Neutrophil (primary cell): Measurements from ENCODE around the gene VWA8.

Experiments used
- H3K27ac ChIP-seq: fragments of 200-600 bp; sonication (generic); 2 replicates; pipeline ENCODE4 v1.5.1; 2016; ENCODE audit warnings: mild to moderate bottlenecking, moderate library complexity
- H3K27me3 ChIP-seq: fragments of 200-600 bp; sonication (generic); 2 replicates; pipeline ENCODE4 v1.6.0; 2016; ENCODE audit warnings: mild to moderate bottlenecking
- H3K36me3 ChIP-seq: fragments of 200-600 bp; sonication (generic); 2 replicates; pipeline ENCODE4 v1.5.1; 2017
- H3K4me1 ChIP-seq, 2 experiments: fragments of 200-600 bp in 1 of 2; sonication (generic) in 1 of 2; 1 replicate in 1 of 2; 2 replicates in 1 of 2; pipeline versions ENCODE4 v1.5.1 to v1.6.1; 2013 to 2016; ENCODE audit warnings: low read depth in 1 of 2, low read length in 1 of 2, mild to moderate bottlenecking in 1 of 2, moderate library complexity in 1 of 2; ENCODE audit not compliant: control insufficient read depth in 1 of 2, insufficient read depth in 1 of 2
- H3K4me3 ChIP-seq, 2 experiments: fragments of 200-600 bp in 1 of 2; sonication (generic) in 1 of 2; 1 replicate in 1 of 2; 2 replicates in 1 of 2; pipeline ENCODE4 v1.5.1; 2013 to 2016; ENCODE audit warnings: low read depth in 1 of 2, low read length in 1 of 2, mild to moderate bottlenecking in 1 of 2, moderate library complexity in 1 of 2
- H3K9me3 ChIP-seq: fragments of 200-600 bp; sonication (generic); 2 replicates; pipeline ENCODE4 v1.5.1; 2016
- TF ChIP-seq, protein P1 (sequence below): fragments of 200-600 bp; sonication (generic); IDR thresholded peaks from 2 replicates; pipeline ENCODE4 v1.5.1; 2016; ENCODE audit warnings: antibody characterized with exemption

Gene VWA8

GRCh38 chr13:41611385-41611784 is 349.5 kb downstream of the VWA8 start:
- Histone ChIP-seq H3K27me3 (no peaks in the 10 kb centered on the region), H3K9me3 (no peaks in the 10 kb centered on the region), H3K27ac (no peak overlapping the region), H3K4me3 (no peak overlapping the region), H3K36me3 (no peaks in the 10 kb centered on the region), H3K4me1 (no peaks in the 10 kb centered on the region)
- TF ChIP-seq, protein P1, sequence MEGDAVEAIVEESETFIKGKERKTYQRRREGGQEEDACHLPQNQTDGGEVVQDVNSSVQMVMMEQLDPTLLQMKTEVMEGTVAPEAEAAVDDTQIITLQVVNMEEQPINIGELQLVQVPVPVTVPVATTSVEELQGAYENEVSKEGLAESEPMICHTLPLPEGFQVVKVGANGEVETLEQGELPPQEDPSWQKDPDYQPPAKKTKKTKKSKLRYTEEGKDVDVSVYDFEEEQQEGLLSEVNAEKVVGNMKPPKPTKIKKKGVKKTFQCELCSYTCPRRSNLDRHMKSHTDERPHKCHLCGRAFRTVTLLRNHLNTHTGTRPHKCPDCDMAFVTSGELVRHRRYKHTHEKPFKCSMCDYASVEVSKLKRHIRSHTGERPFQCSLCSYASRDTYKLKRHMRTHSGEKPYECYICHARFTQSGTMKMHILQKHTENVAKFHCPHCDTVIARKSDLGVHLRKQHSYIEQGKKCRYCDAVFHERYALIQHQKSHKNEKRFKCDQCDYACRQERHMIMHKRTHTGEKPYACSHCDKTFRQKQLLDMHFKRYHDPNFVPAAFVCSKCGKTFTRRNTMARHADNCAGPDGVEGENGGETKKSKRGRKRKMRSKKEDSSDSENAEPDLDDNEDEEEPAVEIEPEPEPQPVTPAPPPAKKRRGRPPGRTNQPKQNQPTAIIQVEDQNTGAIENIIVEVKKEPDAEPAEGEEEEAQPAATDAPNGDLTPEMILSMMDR: no peak

DNA sequence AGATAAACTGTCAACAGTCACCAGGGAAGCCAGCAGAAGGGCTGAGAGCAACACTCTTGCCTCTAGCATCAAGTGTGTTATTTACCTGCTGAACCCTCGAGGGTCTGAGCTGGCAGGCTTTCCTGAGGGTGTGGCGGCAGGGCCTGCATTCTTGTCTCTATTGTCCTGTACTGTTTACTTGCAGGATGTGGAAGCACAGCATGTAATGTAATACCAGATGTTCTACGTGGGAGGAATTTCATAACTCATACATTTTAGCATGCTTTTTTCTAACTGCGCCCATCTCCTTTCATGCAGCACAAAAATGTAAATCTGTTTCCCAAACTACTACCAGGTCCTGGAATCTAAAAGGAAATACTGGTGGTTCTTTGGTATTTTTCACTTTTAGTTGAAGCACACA is 350.5 kb downstream of the VWA8 start:
- Histone ChIP-seq H3K4me1 (no peaks in the 10 kb centered on the region), H3K27ac (no peak overlapping the region), H3K9me3 (no peaks in the 10 kb centered on the region)

DNA sequence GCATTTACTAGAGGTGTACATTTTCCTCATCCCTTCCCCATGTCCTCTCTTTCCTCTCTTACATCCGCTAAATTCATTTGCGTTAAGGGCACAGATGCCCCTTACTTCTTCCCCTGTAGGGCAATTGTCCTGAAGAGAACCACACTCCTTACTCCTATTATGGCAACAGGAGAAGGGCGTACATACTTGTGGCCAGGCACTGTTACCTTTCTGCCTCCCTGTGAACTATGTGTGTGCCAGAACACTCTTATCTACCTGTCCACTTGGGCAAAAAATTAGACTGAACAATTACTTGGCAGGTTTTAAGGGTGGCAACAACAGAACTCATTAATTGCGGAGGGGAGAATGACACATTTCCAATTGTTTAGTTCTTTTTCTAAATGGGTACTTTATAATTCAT is 351.1 kb downstream of the VWA8 start:
- no peaks in the 10 kb centered on the region for H3K36me3 ChIP-seq
- TF ChIP-seq, protein P1: no peak

More for the DNA sequence above, 350.5 kb downstream of the VWA8 start:
- H3K27me3 ChIP-seq: no peaks in the 10 kb centered on the region
- TF ChIP-seq, protein P1: no peak
- no peaks in the 10 kb centered on the region for H3K36me3 ChIP-seq
- no peak overlapping the region for H3K4me3 ChIP-seq

DNA sequence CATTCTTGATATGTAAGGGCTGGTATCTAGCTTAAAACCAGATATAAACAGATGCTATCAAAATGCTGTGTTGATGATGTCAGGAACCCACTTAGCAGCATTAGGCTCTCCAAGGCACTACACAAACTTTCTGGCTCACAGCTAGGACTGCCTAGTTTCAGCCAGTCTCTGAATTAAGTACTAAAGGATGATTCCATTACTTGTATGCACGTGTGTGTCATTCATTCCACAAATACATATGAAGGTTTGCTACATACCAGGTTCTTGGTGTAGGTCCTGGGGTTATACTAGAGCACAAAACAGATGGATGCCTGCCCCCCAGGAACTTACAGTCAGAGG is 352.1 kb downstream of the VWA8 start:
- Histone ChIP-seq H3K27ac (no peak overlapping the region), H3K4me1 (no peaks in the 10 kb centered on the region), H3K4me3 (no peak overlapping the region), H3K27me3 (no peaks in the 10 kb centered on the region), H3K36me3 (no peaks in the 10 kb centered on the region), H3K9me3 (no peaks in the 10 kb centered on the region)
- TF ChIP-seq, protein P1: no peak

More for the DNA sequence above, 351.1 kb downstream of the VWA8 start:
- H3K4me1 ChIP-seq: no peaks in the 10 kb centered on the region
- H3K9me3 ChIP-seq: no peaks in the 10 kb centered on the region
- no peak overlapping the region for H3K4me3 ChIP-seq
- H3K27me3 ChIP-seq: no peaks in the 10 kb centered on the region
- no peak overlapping the region for H3K27ac ChIP-seq

DNA sequence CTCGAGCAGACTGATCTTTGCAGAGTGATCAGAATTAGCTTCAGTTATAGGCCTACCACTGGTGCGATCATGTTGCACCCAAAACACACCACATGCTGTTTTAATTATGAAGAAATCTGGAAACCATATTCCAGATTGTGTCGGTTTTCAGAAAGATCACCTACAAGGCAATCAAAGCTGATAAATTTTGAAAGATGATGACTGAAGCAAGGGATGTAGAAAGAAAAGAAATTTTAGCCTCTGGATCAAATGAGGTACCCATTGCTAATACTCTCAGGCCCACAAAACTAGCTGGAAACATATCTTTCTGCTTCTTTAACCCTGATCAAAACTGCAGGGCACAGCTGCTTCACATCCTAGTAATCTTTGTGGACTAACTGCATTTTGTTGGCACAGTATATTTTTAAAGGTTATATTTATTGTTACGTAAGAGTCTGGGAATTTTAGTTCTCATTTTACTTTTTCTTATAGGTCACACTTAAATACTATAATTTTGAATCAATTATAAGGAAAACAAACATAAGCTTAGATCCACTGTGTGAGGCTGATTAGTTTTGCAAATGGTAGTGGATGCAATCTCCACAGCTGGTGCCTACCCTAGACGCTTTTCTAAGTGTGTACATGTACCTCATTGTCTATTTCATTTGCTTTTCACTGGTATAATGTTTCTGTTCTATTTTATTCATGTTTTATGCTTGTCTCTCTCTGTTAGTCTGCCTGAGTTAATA is 352.6 kb downstream of the VWA8 start:
- H3K27ac ChIP-seq: no peak overlapping the region
- TF ChIP-seq, protein P1: no peak
- H3K4me1 ChIP-seq: no peaks in the 10 kb centered on the region
- H3K4me3 ChIP-seq: no peak overlapping the region
- H3K27me3 ChIP-seq: no peaks in the 10 kb centered on the region
- no peaks in the 10 kb centered on the region for H3K9me3 ChIP-seq
- no peaks in the 10 kb centered on the region for H3K36me3 ChIP-seq
